ENCODE measurements around the gene GAK.

The GAK gene

DNA sequence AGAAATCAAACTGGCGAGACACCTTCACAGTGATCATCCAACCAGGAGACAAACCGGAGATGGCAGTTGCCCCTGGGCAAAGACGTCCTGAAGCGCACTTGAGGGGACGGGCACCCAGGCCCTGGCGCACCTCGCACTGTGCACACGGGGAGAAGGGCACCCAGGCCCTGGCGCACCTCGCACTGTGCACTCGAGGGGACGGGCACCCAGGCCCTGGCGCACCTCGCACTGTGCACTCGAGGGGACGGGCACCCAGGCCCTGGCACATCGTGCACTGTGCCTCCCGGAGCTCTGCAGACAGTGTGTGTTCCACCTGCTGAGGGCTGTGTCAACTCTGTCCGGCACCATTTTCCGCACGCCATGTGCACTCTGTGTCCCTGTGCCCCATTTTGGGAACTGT lies 71.6 kb downstream of the GAK start:
- Histone ChIP-seq H3K9ac (ENCODE audit: low read depth, low read length) (no peak overlapping the region), H3K9me3 (ENCODE audit: insufficient read depth, low read length, severe bottlenecking) (peaks cover 40% of the 10 kb centered on the region), H4K20me1 (ENCODE audit: insufficient read depth, low read length) (no peaks in the 10 kb centered on the region; the same call in 1 of the 2 replicates), H3K4me3 (ENCODE audit: low read depth in 1 of 2, low read length in 2 of 2) (no peak overlapping the region), H3K27ac (ENCODE audit: low read length) (no peak overlapping the region), H3K4me1 (ENCODE audit: insufficient read depth, low read length) (no peaks in the 10 kb centered on the region), H3K79me2 (ENCODE audit: insufficient read depth, low read length) (no peaks in the 10 kb centered on the region), H3K27me3 (ENCODE audit: insufficient read depth, low read length, poor library complexity) (no peaks in the 10 kb centered on the region), H2AFZ (ENCODE audit: low read depth, low read length) (no peak overlapping the region), H3K4me2 (ENCODE audit: insufficient read depth, low read length) (no peak overlapping the region), H3K36me3 (ENCODE audit: insufficient read depth, low read length) (peaks cover 90% of the 10 kb centered on the region)
- DNase-seq = no peak
- no peak for ATAC-seq (ENCODE audit: insufficient read depth, low read depth)
- no peak for TF ChIP-seq EZH2 (IDR thresholded peaks at IDR 0.05; ENCODE audit: borderline replicate concordance, low read depth, low read length, severe bottlenecking)
- TF ChIP-seq, protein P1, sequence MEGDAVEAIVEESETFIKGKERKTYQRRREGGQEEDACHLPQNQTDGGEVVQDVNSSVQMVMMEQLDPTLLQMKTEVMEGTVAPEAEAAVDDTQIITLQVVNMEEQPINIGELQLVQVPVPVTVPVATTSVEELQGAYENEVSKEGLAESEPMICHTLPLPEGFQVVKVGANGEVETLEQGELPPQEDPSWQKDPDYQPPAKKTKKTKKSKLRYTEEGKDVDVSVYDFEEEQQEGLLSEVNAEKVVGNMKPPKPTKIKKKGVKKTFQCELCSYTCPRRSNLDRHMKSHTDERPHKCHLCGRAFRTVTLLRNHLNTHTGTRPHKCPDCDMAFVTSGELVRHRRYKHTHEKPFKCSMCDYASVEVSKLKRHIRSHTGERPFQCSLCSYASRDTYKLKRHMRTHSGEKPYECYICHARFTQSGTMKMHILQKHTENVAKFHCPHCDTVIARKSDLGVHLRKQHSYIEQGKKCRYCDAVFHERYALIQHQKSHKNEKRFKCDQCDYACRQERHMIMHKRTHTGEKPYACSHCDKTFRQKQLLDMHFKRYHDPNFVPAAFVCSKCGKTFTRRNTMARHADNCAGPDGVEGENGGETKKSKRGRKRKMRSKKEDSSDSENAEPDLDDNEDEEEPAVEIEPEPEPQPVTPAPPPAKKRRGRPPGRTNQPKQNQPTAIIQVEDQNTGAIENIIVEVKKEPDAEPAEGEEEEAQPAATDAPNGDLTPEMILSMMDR (IDR thresholded peaks at IDR 0.05; ENCODE audit: borderline replicate concordance, extremely low read depth, low read length, poor library complexity, severe bottlenecking) = no peak

DNA sequence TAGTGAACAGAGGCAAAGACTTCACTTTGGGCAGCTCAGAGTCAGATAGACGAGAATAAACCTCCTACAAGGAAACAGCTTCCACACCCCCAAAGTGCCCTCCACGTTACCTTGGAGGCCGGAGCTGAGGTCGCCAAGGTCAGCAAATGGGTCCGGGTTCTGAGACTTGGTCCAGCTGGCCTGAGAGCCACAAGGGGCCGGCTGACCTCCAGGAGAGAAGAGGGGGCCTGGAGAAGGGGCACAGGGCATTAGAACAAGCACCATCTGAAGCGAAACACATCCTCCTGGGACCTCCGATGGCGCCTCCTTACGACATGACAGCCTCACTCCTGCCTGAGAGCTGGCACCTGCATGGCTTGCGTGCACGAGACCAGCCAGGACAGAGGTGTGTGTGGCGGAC lies 72.6 kb downstream of the GAK start:
- DNase-seq (no peak), ATAC-seq (ENCODE audit: insufficient read depth, low read depth) (no peak)
- H4K20me1 ChIP-seq (ENCODE audit: insufficient read depth, low read length) = no peaks in the 10 kb centered on the region
- H3K4me2 ChIP-seq (ENCODE audit: insufficient read depth, low read length) = no peak overlapping the region
- H3K9ac ChIP-seq (ENCODE audit: low read depth, low read length) = no peak overlapping the region
- no peaks in the 10 kb centered on the region for H3K79me2 ChIP-seq (ENCODE audit: insufficient read depth, low read length)
- H3K4me3 ChIP-seq (ENCODE audit: low read depth in 1 of 2, low read length in 2 of 2) = no peak overlapping the region
- no peaks in the 10 kb centered on the region for H3K4me1 ChIP-seq (ENCODE audit: insufficient read depth, low read length)
- H2AFZ ChIP-seq (ENCODE audit: low read depth, low read length) = no peak overlapping the region
- peaks cover 86% of the 10 kb centered on the region for H3K36me3 ChIP-seq (ENCODE audit: insufficient read depth, low read length)
- TF ChIP-seq, protein P1 (IDR thresholded peaks at IDR 0.05; ENCODE audit: borderline replicate concordance, extremely low read depth, low read length, poor library complexity, severe bottlenecking) = no peak
- TF ChIP-seq EZH2 (IDR thresholded peaks at IDR 0.05; ENCODE audit: borderline replicate concordance, low read depth, low read length, severe bottlenecking) = no peak
- H3K9me3 ChIP-seq (ENCODE audit: insufficient read depth, low read length, severe bottlenecking) = peaks cover 40% of the 10 kb centered on the region
- no peak overlapping the region for H3K27ac ChIP-seq (ENCODE audit: low read length)
- no peaks in the 10 kb centered on the region for H3K27me3 ChIP-seq (ENCODE audit: insufficient read depth, low read length, poor library complexity)

DNA sequence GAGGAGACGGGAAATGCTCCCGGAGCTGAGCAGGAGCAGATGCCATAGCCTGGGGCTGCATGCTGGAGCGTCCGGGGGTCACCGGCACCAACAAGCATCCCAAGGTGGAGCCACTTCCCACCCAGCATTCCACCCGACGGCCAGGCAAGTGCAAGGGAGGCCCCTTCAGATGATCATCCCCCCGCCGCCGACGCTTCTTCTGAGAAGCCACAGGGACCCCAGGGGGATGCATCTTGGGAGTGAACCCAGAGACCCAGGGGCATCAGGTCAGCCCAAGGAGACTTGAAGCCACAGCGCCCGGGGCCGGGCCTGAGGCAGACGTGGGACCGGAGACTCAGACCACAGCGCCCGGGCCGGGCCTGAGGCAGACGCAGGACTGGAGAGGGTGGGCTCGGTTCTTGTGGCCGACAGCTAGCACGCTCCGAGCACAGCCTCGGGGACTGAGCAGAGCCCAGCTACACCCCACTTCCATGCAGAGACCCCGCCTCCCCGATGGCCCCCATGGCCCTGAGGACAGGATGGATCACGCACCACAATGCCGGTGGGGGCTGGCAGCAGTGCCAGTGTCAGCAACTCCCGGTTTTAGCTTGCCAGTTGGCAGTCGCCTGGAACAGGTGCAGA lies 73.2 kb downstream of the GAK start:
- no peak overlapping the region for H3K9ac ChIP-seq (ENCODE audit: low read depth, low read length)

More for the DNA sequence above, 73.2 kb downstream of the GAK start:
- Histone ChIP-seq H3K36me3 (ENCODE audit: insufficient read depth, low read length) (peaks cover 80% of the 10 kb centered on the region), H3K79me2 (ENCODE audit: insufficient read depth, low read length) (no peaks in the 10 kb centered on the region), H3K9me3 (ENCODE audit: insufficient read depth, low read length, severe bottlenecking) (peaks cover 40% of the 10 kb centered on the region), H3K4me3 (ENCODE audit: low read depth in 1 of 2, low read length in 2 of 2) (no peak overlapping the region), H2AFZ (ENCODE audit: low read depth, low read length) (no peak overlapping the region), H3K27ac (ENCODE audit: low read length) (no peak overlapping the region), H3K27me3 (ENCODE audit: insufficient read depth, low read length, poor library complexity) (no peaks in the 10 kb centered on the region), H3K4me1 (ENCODE audit: insufficient read depth, low read length) (no peaks in the 10 kb centered on the region), H4K20me1 (ENCODE audit: insufficient read depth, low read length) (no peaks in the 10 kb centered on the region), H3K4me2 (ENCODE audit: insufficient read depth, low read length) (no peak overlapping the region)
- ATAC-seq (ENCODE audit: insufficient read depth, low read depth) (no peak), DNase-seq (no peak)
- TF ChIP-seq, protein P1 (IDR thresholded peaks at IDR 0.05; ENCODE audit: borderline replicate concordance, extremely low read depth, low read length, poor library complexity, severe bottlenecking) = no peak
- TF ChIP-seq EZH2 (IDR thresholded peaks at IDR 0.05; ENCODE audit: borderline replicate concordance, low read depth, low read length, severe bottlenecking) = no peak
